A549 (cell line): ENCODE data around the gene SERPINA4. TPM values are rescaled to one million over a fixed set of nuclear protein-coding genes. Genes with fewer than 3 reads are reported as not detected.

Experiments used
- ATAC-seq, 2 experiments: fragments of 200-7000 bp in 1 of 2; fragments of >200 bp in 1 of 2; cut with Nextera tagmentation in 1 of 2; cut with Tn5 transposase in 1 of 2; 3 replicates each; pipeline versions ENCODE4 v1.8.0 to v1.9.1; 2018 to 2020; ENCODE audit warnings: mild to moderate bottlenecking in 1 of 2, moderate library complexity in 1 of 2
- CTCF ChIA-PET: fragments of 300-600 bp; sonication (Branson Sonifier 250); formaldehyde crosslinking; extraction: SDS; loops from one replicate; lab custom pipeline; 2021; ENCODE audit warnings: antibody characterized with exemption, inconsistent platforms; lab: Yijun Ruan, JAX
- POLR2A ChIA-PET: fragments of 350-600 bp; formaldehyde crosslinking; extraction: SDS; loops from one replicate; lab custom pipeline; 2021; ENCODE audit warnings: antibody characterized with exemption, inconsistent platforms; lab: Yijun Ruan, JAX
- DNase-seq, 2 experiments: peaks; one replicate each; pipeline versions ENCODE4 v3.0.0 to v3.0.0-alpha.2; 2011 to 2016; ENCODE audit warnings: low read depth in 1 of 2, low spot score in 1 of 2
- FAIRE-seq: peaks from 2 replicates; lab custom pipeline; 2011; peaks lifted over from hg19 to GRCh38; lab: Jason Lieb, UNC
- H3K27ac ChIP-seq, 2 experiments: fragments of >200 bp; sonication (Bioruptor Twin); formaldehyde crosslinking; 3 replicates each; pipeline ENCODE4 v1.5.1; 2016 to 2017
- H3K4me1 ChIP-seq: fragments of >200 bp; sonication (Bioruptor Twin); formaldehyde crosslinking; 3 replicates; pipeline ENCODE4 v1.6.1; 2016
- H3K4me2 ChIP-seq: fragments of >200 bp; sonication (Bioruptor Twin); formaldehyde crosslinking; 3 replicates; pipeline ENCODE4 v1.6.1; 2016
- H3K4me3 ChIP-seq: fragments of >200 bp; sonication (Bioruptor Twin); formaldehyde crosslinking; 3 replicates; pipeline ENCODE4 v1.5.1; 2016
- H3K9me3 ChIP-seq: fragments of >200 bp; sonication (Bioruptor Twin); formaldehyde crosslinking; 3 replicates; pipeline ENCODE4 v1.6.1; 2016
- CBX2 ChIP-seq: fragments of 200-600 bp; sonication (generic); IDR thresholded peaks from 2 replicates; pipeline ENCODE4 v1.6.1; 2016; ENCODE audit warnings: low read depth, mild to moderate bottlenecking, borderline replicate concordance
- CHD2 ChIP-seq: fragments of 150-350 bp; IDR thresholded peaks from 2 replicates; pipeline ENCODE4 v1.6.1; 2014; ENCODE audit warnings: low read length; ENCODE audit not compliant: partially characterized antibody
- CHD4 ChIP-seq: fragments of 200-600 bp; sonication (generic); IDR thresholded peaks from 2 replicates; pipeline ENCODE4 v1.6.1; 2016; ENCODE audit warnings: antibody characterized with exemption, mild to moderate bottlenecking, borderline replicate concordance
- EP300 ChIP-seq, 2 experiments: fragments of >200 bp; sonication (Bioruptor Twin); formaldehyde crosslinking; IDR thresholded peaks; 2 replicates in 1 of 2; 3 replicates in 1 of 2; pipeline ENCODE4 v1.6.1; 2016 to 2017
- FOXS1 ChIP-seq: fragments of 250-450 bp; sonication (Bioruptor Pico); IDR thresholded peaks from 2 replicates; pipeline ENCODE4 v1.5.0; 2020; ENCODE audit warnings: mild to moderate bottlenecking, moderate library complexity
- HDAC2 ChIP-seq: fragments of 200-600 bp; sonication (generic); IDR thresholded peaks from 2 replicates; pipeline ENCODE4 v1.6.1; 2016
- HOXA7 ChIP-seq: fragments of 250-450 bp; sonication (Bioruptor Pico); IDR thresholded peaks from 2 replicates; pipeline ENCODE4 v1.5.0; 2020; ENCODE audit warnings: mild to moderate bottlenecking, moderate library complexity
- HOXB13 ChIP-seq: fragments of 250-450 bp; sonication (Bioruptor Pico); IDR thresholded peaks from 2 replicates; pipeline ENCODE4 v1.5.0; 2020; ENCODE audit warnings: low read depth, mild to moderate bottlenecking, moderate library complexity
- JUNB ChIP-seq: fragments of >200 bp; sonication (Bioruptor Twin); formaldehyde crosslinking; IDR thresholded peaks from 2 replicates; pipeline ENCODE4 v1.6.1; 2016
- KDM5A ChIP-seq: fragments of 200-600 bp; sonication (generic); IDR thresholded peaks from 2 replicates; pipeline ENCODE4 v1.6.1; 2016; ENCODE audit warnings: antibody characterized with exemption, mild to moderate bottlenecking
- MYC ChIP-seq: IDR thresholded peaks from 2 replicates; pipeline ENCODE4 v1.6.1; 2012; ENCODE audit warnings: mild to moderate bottlenecking, inconsistent platforms, low read length, improper control_type of control experiment, borderline replicate concordance
- PHF8 ChIP-seq: fragments of 200-600 bp; sonication (generic); IDR thresholded peaks from 2 replicates; pipeline ENCODE4 v1.6.1; 2016; ENCODE audit warnings: low read depth, mild to moderate bottlenecking, antibody characterized with exemption, moderate library complexity, borderline replicate concordance
- RFX5 ChIP-seq: fragments of 450-650 bp; IDR thresholded peaks from 2 replicates; pipeline ENCODE4 v1.7.1; 2014; ENCODE audit warnings: antibody characterized with exemption, mild to moderate bottlenecking, moderate library complexity
- SMC3 ChIP-seq: fragments of >200 bp; sonication (Bioruptor Twin); formaldehyde crosslinking; IDR thresholded peaks from 3 replicates; pipeline ENCODE4 v1.6.1; 2018; ENCODE audit warnings: inconsistent platforms
- TP53 ChIP-seq: fragments of 250-450 bp; sonication (Bioruptor Pico); IDR thresholded peaks from 2 replicates; pipeline ENCODE4 v1.5.0; 2021; ENCODE audit warnings: mild to moderate bottlenecking, moderate library complexity
- ZC3H11A ChIP-seq: fragments of 450-650 bp; IDR thresholded peaks from 2 replicates; pipeline ENCODE4 v1.6.1; 2014; ENCODE audit warnings: antibody characterized with exemption, mild to moderate bottlenecking
- ZFP36 ChIP-seq: fragments of 450-650 bp; IDR thresholded peaks from 2 replicates; pipeline ENCODE4 v1.6.1; 2014; ENCODE audit warnings: borderline replicate concordance; ENCODE audit not compliant: partially characterized antibody
- WGBS: methylation state at CpG from one replicate; pipeline ENCODE4 v1.1.6; 2017; ENCODE audit errors: missing lambda C conversion rate; 5-methylcytosine and 5-hydroxymethylcytosine counted together
- polyA plus RNA-seq, 4 experiments: library from polyadenylated mRNA; depleted of rRNA in 3 of 4; stranded (reverse); fragments of >200 nt; fragmentation: RNase III in 1 of 4; extraction: RNeasy Plus Mini Kit Qiagen cat#74134 plus additional on column Dnase treatment in 1 of 4; gene quantifications; 2 replicates in 3 of 4; 3 replicates in 1 of 4; pipeline ENCODE4 v1.2.3, GENCODE V29; 2011 to 2017
- TF ChIP-seq, protein P1 (sequence below): IDR thresholded peaks from 2 replicates; pipeline ENCODE4 v1.6.1; 2012; ENCODE audit warnings: low read depth, borderline replicate concordance
- TF ChIP-seq, protein P2 (sequence below): fragments of 200-600 bp; sonication (generic); IDR thresholded peaks from 2 replicates; pipeline ENCODE4 v1.6.1; 2016; ENCODE audit warnings: antibody characterized with exemption, mild to moderate bottlenecking, moderate library complexity
- TF ChIP-seq, protein P3 (sequence below): IDR thresholded peaks from 2 replicates; pipeline ENCODE4 v1.6.1; 2012
- TF ChIP-seq, protein P4 (sequence below): fragments of >200 bp; sonication (Bioruptor Twin); formaldehyde crosslinking; IDR thresholded peaks from 3 replicates; pipeline ENCODE4 v1.5.1; 2016

The SERPINA4 gene
- polyA plus RNA-seq, 2 of the 4 experiments (the other 2 are of a cell fraction) = 0.08 TPM; not detected in 1

DNA sequence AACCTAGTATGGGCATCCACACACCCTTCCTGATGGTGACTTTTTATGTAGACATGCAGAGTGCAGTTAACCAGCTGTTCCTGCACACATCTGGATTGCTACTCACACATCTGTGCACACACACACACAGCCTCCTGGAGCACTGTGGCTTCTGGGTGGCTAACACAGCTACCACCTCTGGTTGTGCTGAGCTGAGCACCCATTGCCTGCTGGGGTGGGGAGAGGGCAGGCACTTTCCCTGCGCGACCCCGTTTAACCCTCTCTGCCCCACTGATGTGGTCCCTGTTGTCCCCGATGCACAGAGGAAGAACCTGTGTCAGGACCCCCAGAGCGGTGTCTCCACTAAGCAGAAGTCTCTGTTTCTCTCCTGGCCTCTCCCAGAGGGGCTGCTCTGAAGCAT is 36.5 kb downstream of the SERPINA4 start:
- no peak for FAIRE-seq
- no peak for ATAC-seq
- POLR2A ChIA-PET = interaction anchor here (0.9 kb wide), 1 partner anchor 13 kb away, joined by 3 read pairs; no protein-coding TSS in a partner anchor
- Histone ChIP-seq H3K27ac (peak overlapping the region; percentile 97 to 98), H3K4me3 (no peak overlapping the region), H3K9me3 (peaks cover 3% of the 10 kb centered on the region; the same call in 1 of the 3 replicates), H3K4me2 (peak overlapping the region; percentile 71; the same call in 2 of the 3 replicates), H3K4me1 (peaks cover 80% of the 10 kb centered on the region)
- no peak for DNase-seq
- TF ChIP-seq, protein P1, sequence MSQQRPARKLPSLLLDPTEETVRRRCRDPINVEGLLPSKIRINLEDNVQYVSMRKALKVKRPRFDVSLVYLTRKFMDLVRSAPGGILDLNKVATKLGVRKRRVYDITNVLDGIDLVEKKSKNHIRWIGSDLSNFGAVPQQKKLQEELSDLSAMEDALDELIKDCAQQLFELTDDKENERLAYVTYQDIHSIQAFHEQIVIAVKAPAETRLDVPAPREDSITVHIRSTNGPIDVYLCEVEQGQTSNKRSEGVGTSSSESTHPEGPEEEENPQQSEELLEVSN = no peak
- TF ChIP-seq, protein P2, sequence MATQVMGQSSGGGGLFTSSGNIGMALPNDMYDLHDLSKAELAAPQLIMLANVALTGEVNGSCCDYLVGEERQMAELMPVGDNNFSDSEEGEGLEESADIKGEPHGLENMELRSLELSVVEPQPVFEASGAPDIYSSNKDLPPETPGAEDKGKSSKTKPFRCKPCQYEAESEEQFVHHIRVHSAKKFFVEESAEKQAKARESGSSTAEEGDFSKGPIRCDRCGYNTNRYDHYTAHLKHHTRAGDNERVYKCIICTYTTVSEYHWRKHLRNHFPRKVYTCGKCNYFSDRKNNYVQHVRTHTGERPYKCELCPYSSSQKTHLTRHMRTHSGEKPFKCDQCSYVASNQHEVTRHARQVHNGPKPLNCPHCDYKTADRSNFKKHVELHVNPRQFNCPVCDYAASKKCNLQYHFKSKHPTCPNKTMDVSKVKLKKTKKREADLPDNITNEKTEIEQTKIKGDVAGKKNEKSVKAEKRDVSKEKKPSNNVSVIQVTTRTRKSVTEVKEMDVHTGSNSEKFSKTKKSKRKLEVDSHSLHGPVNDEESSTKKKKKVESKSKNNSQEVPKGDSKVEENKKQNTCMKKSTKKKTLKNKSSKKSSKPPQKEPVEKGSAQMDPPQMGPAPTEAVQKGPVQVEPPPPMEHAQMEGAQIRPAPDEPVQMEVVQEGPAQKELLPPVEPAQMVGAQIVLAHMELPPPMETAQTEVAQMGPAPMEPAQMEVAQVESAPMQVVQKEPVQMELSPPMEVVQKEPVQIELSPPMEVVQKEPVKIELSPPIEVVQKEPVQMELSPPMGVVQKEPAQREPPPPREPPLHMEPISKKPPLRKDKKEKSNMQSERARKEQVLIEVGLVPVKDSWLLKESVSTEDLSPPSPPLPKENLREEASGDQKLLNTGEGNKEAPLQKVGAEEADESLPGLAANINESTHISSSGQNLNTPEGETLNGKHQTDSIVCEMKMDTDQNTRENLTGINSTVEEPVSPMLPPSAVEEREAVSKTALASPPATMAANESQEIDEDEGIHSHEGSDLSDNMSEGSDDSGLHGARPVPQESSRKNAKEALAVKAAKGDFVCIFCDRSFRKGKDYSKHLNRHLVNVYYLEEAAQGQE = no peak
- TF ChIP-seq KDM5A (no peak), HDAC2 (no peak), FOXS1 (no peak), PHF8 (no peak)
- CTCF ChIA-PET = interaction anchor here (0.6 to 3.9 kb wide), 9 partner anchors 10 to 255 kb away, joined by 3 to 23 read pairs (median 4); partner anchors contain the start of gene SERPINA5
- 94% methylated on average over 5 of the region's 5 CpGs for WGBS

DNA sequence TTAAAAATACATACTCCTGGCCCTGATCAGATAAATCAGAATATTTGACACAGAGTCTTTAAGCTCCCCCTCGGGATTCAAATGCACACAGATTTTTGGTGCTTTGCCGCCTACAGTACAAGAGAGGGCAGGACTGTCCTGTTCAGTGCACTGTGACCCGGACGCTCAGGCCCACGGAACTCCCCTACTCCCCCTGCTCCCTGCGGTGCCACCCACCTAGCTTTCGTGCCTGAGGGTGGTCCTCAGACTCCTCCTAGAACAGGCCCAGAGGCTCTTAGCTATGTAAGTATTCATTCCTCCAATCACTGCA is 37.2 kb downstream of the SERPINA4 start:
- 78% methylated on average over 7 of the region's 7 CpGs for WGBS
- POLR2A ChIA-PET = interaction anchor here (0.5 to 0.9 kb wide), 3 partner anchors 12 to 817 kb away, joined by 3 to 6 read pairs (median 3); no protein-coding TSS in a partner anchor
- TF ChIP-seq RFX5 (no peak), HOXB13 (CRISPR knock-in tag) (no peak), EP300 (IDR thresholded peaks at IDR 0.05) (no peak), CHD2 (no peak), ZFP36 (no peak), KDM5A (no peak), TP53 (CRISPR knock-in tag) (no peak), CBX2 (no peak), SMC3 (no peak), HOXA7 (CRISPR knock-in tag) (no peak), CHD4 (no peak), JUNB (no peak), ZC3H11A (no peak), MYC (no peak)
- TF ChIP-seq, protein P3, sequence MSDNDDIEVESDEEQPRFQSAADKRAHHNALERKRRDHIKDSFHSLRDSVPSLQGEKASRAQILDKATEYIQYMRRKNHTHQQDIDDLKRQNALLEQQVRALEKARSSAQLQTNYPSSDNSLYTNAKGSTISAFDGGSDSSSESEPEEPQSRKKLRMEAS = no peak
- TF ChIP-seq, protein P2 = no peak
- TF ChIP-seq, protein P4, sequence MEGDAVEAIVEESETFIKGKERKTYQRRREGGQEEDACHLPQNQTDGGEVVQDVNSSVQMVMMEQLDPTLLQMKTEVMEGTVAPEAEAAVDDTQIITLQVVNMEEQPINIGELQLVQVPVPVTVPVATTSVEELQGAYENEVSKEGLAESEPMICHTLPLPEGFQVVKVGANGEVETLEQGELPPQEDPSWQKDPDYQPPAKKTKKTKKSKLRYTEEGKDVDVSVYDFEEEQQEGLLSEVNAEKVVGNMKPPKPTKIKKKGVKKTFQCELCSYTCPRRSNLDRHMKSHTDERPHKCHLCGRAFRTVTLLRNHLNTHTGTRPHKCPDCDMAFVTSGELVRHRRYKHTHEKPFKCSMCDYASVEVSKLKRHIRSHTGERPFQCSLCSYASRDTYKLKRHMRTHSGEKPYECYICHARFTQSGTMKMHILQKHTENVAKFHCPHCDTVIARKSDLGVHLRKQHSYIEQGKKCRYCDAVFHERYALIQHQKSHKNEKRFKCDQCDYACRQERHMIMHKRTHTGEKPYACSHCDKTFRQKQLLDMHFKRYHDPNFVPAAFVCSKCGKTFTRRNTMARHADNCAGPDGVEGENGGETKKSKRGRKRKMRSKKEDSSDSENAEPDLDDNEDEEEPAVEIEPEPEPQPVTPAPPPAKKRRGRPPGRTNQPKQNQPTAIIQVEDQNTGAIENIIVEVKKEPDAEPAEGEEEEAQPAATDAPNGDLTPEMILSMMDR = no peak
- ATAC-seq (no peak), DNase-seq (no peak), FAIRE-seq (no peak)
- Histone ChIP-seq H3K4me1 (peaks cover 80% of the 10 kb centered on the region), H3K9me3 (peaks cover 3% of the 10 kb centered on the region; the same call in 1 of the 3 replicates), H3K4me2 (peak overlapping the region; percentile 71), H3K4me3 (0 out of 3 replicates have a peak overlapping the region, but pooled peaks have one; percentile 7), H3K27ac (peak overlapping the region; percentile 97 to 98)
- CTCF ChIA-PET = interaction anchor here (0.5 to 3.9 kb wide), 14 partner anchors 11 to 256 kb away, joined by 3 to 23 read pairs (median 4); partner anchors contain the start of gene SERPINA5
